Cerebellar cortex (tissue), 1 donor: ENCODE results near the gene NPLOC4.

Experiments
- DNase-seq: peaks from one replicate; pipeline ENCODE4 v3.0.0-alpha.2; 2015; ENCODE audit warnings: low spot score

The NPLOC4 gene

GRCh38 chr17:81546906-81547613, 89.9 kb downstream of the NPLOC4 start:
- no peak for DNase-seq

- DNase-seq: no peak
Observed at GRCh38 chr17:81545160-81545949, 91.6 kb downstream of the NPLOC4 start.

- no peak for DNase-seq
Observed at GRCh38 chr17:81544281-81544974, 92.5 kb downstream of the NPLOC4 start.

- no peak for DNase-seq
Observed at GRCh38 chr17:81543756-81544155, 93.2 kb downstream of the NPLOC4 start.

- peak; percentile 38 for DNase-seq
Observed at GRCh38 chr17:81543339-81543675, 93.6 kb downstream of the NPLOC4 start.

GRCh38 chr17:81542431-81543338, 94.2 kb downstream of the NPLOC4 start:
- no peak for DNase-seq

GRCh38 chr17:81541123-81541522, 95.8 kb downstream of the NPLOC4 start:
- DNase-seq: no peak

- no peak for DNase-seq
Observed at GRCh38 chr17:81540676-81541027, 96.3 kb downstream of the NPLOC4 start.

- no peak for DNase-seq
Observed at GRCh38 chr17:81539961-81540675, 96.8 kb downstream of the NPLOC4 start.

GRCh38 chr17:81539571-81539900, 97.4 kb downstream of the NPLOC4 start:
- DNase-seq: no peak

GRCh38 chr17:81538651-81539570, 98.0 kb downstream of the NPLOC4 start:
- DNase-seq: no peak

GRCh38 chr17:81537856-81538555, 98.9 kb downstream of the NPLOC4 start:
- DNase-seq: no peak

GRCh38 chr17:81537343-81537855, 99.5 kb downstream of the NPLOC4 start:
- peak; percentile 59 for DNase-seq

- no peak for DNase-seq
Observed at GRCh38 chr17:81536299-81537290, 100.3 kb downstream of the NPLOC4 start.

- no peak for DNase-seq
Observed at GRCh38 chr17:81535480-81536298, 101.2 kb downstream of the NPLOC4 start.

- DNase-seq: no peak
Observed at GRCh38 chr17:81535007-81535328, 101.9 kb downstream of the NPLOC4 start.

- DNase-seq: no peak
Observed at GRCh38 chr17:81534157-81535006, 102.5 kb downstream of the NPLOC4 start.
